Neural cell (in vitro differentiated cells): ENCODE results near the gene TMEM59L. TPM values are rescaled to one million over a fixed set of nuclear protein-coding genes. Genes with fewer than 3 reads are reported as not detected.

Source experiments
- H2AFZ ChIP-seq: fragments of 200-600, 300-800 bp; sonication (generic), shearing (Covaris generic); 2 replicates; pipeline ENCODE4 v1.6.0; 2014; ENCODE audit warnings: low read depth, mild to moderate bottlenecking, antibody characterized with exemption, low read length, moderate library complexity
- H3F3A ChIP-seq: fragments of 200-600 bp; shearing (Covaris generic); 2 replicates; pipeline ENCODE4 v1.6.1; 2016; ENCODE audit warnings: mild to moderate bottlenecking, moderate library complexity, mixed read lengths, antibody characterized with exemption, low read length; ENCODE audit not compliant: insufficient read depth, poor library complexity, severe bottlenecking
- H3K27ac ChIP-seq: fragments of 200-600, 300-800 bp; sonication (generic), shearing (Covaris generic); 2 replicates; pipeline ENCODE4 v1.5.1; 2014; ENCODE audit warnings: mild to moderate bottlenecking, low read length, moderate library complexity
- H3K27me3 ChIP-seq: fragments of 300-800, 200-600 bp; sonication (generic), shearing (Covaris generic); 2 replicates; pipeline ENCODE4 v1.6.0; 2014; ENCODE audit warnings: mild to moderate bottlenecking, low read depth, low read length, moderate library complexity; ENCODE audit not compliant: insufficient read depth
- H3K36me3 ChIP-seq: fragments of 300-800, 200-600 bp; sonication (generic), shearing (Covaris generic); 2 replicates; pipeline ENCODE4 v1.5.1; 2014; ENCODE audit warnings: mild to moderate bottlenecking, antibody characterized with exemption, low read length, moderate library complexity; ENCODE audit not compliant: insufficient read depth
- H3K4me2 ChIP-seq: fragments of 300-800, 200-600 bp; sonication (generic), shearing (Covaris generic); 2 replicates; pipeline ENCODE4 v1.6.0; 2014; ENCODE audit warnings: mild to moderate bottlenecking, low read length
- H3K4me3 ChIP-seq: fragments of 300-800, 200-600 bp; sonication (generic), shearing (Covaris generic); 2 replicates; pipeline ENCODE4 v1.5.1; 2014; ENCODE audit warnings: mild to moderate bottlenecking, low read length, moderate library complexity
- H3K79me2 ChIP-seq: fragments of 200-600 bp; shearing (Covaris generic); replicated peaks from 2 replicates; pipeline ENCODE4 v1.6.0; 2014; ENCODE audit warnings: mild to moderate bottlenecking, low read length, moderate library complexity; ENCODE audit not compliant: insufficient read depth
- H3K9ac ChIP-seq: fragments of 300-800, 200-600 bp; sonication (generic), shearing (Covaris generic); 2 replicates; pipeline ENCODE4 v1.6.1; 2016; ENCODE audit warnings: mild to moderate bottlenecking, low read length, mixed read lengths
- H3K9me2 ChIP-seq: fragments of 200-600 bp; shearing (Covaris generic); 2 replicates; pipeline ENCODE4 v1.6.1; 2016; ENCODE audit warnings: mild to moderate bottlenecking, low read length, mixed read lengths; ENCODE audit not compliant: insufficient read depth
- H3K9me3 ChIP-seq: fragments of 200-600, 300-800 bp; sonication (generic), shearing (Covaris generic); 2 replicates; pipeline ENCODE4 v1.6.1; 2016; ENCODE audit warnings: mild to moderate bottlenecking, mixed run types, low read length, moderate library complexity, mixed read lengths
- H4K20me1 ChIP-seq: fragments of 200-600 bp; shearing (Covaris generic); 2 replicates; pipeline ENCODE4 v1.6.1; 2016; ENCODE audit warnings: mild to moderate bottlenecking, mixed run types; ENCODE audit not compliant: insufficient read depth
- CTCF ChIP-seq: fragments of 450-650 bp; IDR thresholded peaks from 2 replicates; pipeline ENCODE4 v1.5.1; 2014; ENCODE audit warnings: antibody characterized with exemption, mild to moderate bottlenecking, moderate library complexity; ENCODE audit not compliant: poor library complexity, severe bottlenecking
- EP300 ChIP-seq: fragments of 450-650 bp; conservative IDR thresholded peaks from 2 replicates; pipeline ENCODE4 v1.6.1; 2014; ENCODE audit warnings: antibody characterized with exemption, mild to moderate bottlenecking, moderate library complexity; ENCODE audit not compliant: poor library complexity, severe bottlenecking
- EZH2 ChIP-seq: fragments of 200-600, 300-800 bp; shearing (Covaris generic), sonication (generic); IDR thresholded peaks from 2 replicates; pipeline ENCODE4 v1.6.1; 2014; ENCODE audit warnings: antibody characterized with exemption, low read length, borderline replicate concordance, mild to moderate bottlenecking; ENCODE audit not compliant: insufficient read depth, poor library complexity, severe bottlenecking
- MXI1 ChIP-seq: fragments of 450-650 bp; conservative IDR thresholded peaks from 2 replicates; pipeline ENCODE4 v1.6.1; 2014; ENCODE audit warnings: antibody characterized with exemption, mild to moderate bottlenecking; ENCODE audit not compliant: poor library complexity, severe bottlenecking
- POLR2AphosphoS5 ChIP-seq: IDR thresholded peaks from 2 replicates; pipeline ENCODE4 v1.6.1; 2012
- RAD21 ChIP-seq: fragments of 450-650 bp; conservative IDR thresholded peaks from 2 replicates; pipeline ENCODE4 v1.6.1; 2014; ENCODE audit warnings: antibody characterized with exemption, mild to moderate bottlenecking, moderate library complexity
- REST ChIP-seq: IDR thresholded peaks from 2 replicates; pipeline ENCODE4 v1.6.1; 2012; ENCODE audit warnings: borderline replicate concordance
- SMC3 ChIP-seq: fragments of 450-650 bp; conservative IDR thresholded peaks from 2 replicates; pipeline ENCODE4 v1.6.1; 2014; ENCODE audit warnings: antibody characterized with exemption, mild to moderate bottlenecking, moderate library complexity; ENCODE audit not compliant: poor library complexity
- TAF1 ChIP-seq: IDR thresholded peaks from 2 replicates; pipeline ENCODE4 v1.6.1; 2012; ENCODE audit warnings: low read depth
- polyA plus RNA-seq: library from polyadenylated mRNA; depleted of rRNA; stranded (reverse); fragments of >200 nt; gene quantifications from 2 replicates; pipeline ENCODE4 v1.2.3, GENCODE V29; 2014

TMEM59L gene
- polyA plus RNA-seq, 1 donor from 2014 or later, result 138 TPM

- H3K27me3 ChIP-seq, result no peaks in the 10 kb centered on the region
- no peaks in the 10 kb centered on the region for H3K9me2 ChIP-seq
- no peak overlapping the region for H3K4me2 ChIP-seq
- no peak overlapping the region for H2AFZ ChIP-seq
- H4K20me1 ChIP-seq, result no peaks in the 10 kb centered on the region
- TF ChIP-seq MXI1, result no peak
- no peak for TF ChIP-seq POLR2AphosphoS5
- no peak for TF ChIP-seq EZH2
- TF ChIP-seq SMC3, result no peak
- no peak for TF ChIP-seq RAD21
- no peak for TF ChIP-seq TAF1
- no peak for TF ChIP-seq REST
- TF ChIP-seq CTCF, result no peak
- TF ChIP-seq EP300, result no peak
- peak overlapping the region; percentile 60 for H3K9ac ChIP-seq
- H3F3A ChIP-seq, result no peaks in the 10 kb centered on the region
- H3K9me3 ChIP-seq, result no peaks in the 10 kb centered on the region
- H3K79me2 ChIP-seq, result no peaks in the 10 kb centered on the region
- peak overlapping the region; percentile 65 for H3K4me3 ChIP-seq
- H3K27ac ChIP-seq, result no peak overlapping the region
- no peaks in the 10 kb centered on the region for H3K36me3 ChIP-seq
Observed at GRCh38 chr19:18593367-18594095, 19.1 kb upstream of the TMEM59L start.

- H4K20me1 ChIP-seq, result no peaks in the 10 kb centered on the region
- no peaks in the 10 kb centered on the region for H3F3A ChIP-seq
- peak overlapping the region; percentile 73 for H3K4me2 ChIP-seq
- TF ChIP-seq SMC3 (peak; percentile 89), REST (no peak), CTCF (peak; percentile 93), TAF1 (no peak), EP300 (peak; percentile 19), RAD21 (peak; percentile 87), MXI1 (peak; percentile 74), EZH2 (no peak), POLR2AphosphoS5 (peak; percentile 17)
- H3K27me3 ChIP-seq, result no peaks in the 10 kb centered on the region
- peak overlapping the region; percentile 51 for H2AFZ ChIP-seq
- no peaks in the 10 kb centered on the region for H3K79me2 ChIP-seq
- no peak overlapping the region for H3K27ac ChIP-seq
- H3K36me3 ChIP-seq, result no peaks in the 10 kb centered on the region
- H3K4me3 ChIP-seq, result peak overlapping the region; percentile 65
- H3K9me3 ChIP-seq, result no peaks in the 10 kb centered on the region
- peak overlapping the region; percentile 60 for H3K9ac ChIP-seq
- no peaks in the 10 kb centered on the region for H3K9me2 ChIP-seq
Observed at GRCh38 chr19:18594096-18594823, 18.4 kb upstream of the TMEM59L start.
